NOMO-1 treated with DMSO at 0.1 percent for 48 hours (cell line): ENCODE measurements around the gene ERICH6.
A peak's percentile ranks its signal among the peaks of the same experiment; 100 is the strongest.

Source experiments
- DNase-seq: peaks from one replicate; lab custom pipeline; 2025; ENCODE audit not compliant: unreplicated experiment; lab: John Stamatoyannopoulos, UW

The ERICH6 gene

DNA sequence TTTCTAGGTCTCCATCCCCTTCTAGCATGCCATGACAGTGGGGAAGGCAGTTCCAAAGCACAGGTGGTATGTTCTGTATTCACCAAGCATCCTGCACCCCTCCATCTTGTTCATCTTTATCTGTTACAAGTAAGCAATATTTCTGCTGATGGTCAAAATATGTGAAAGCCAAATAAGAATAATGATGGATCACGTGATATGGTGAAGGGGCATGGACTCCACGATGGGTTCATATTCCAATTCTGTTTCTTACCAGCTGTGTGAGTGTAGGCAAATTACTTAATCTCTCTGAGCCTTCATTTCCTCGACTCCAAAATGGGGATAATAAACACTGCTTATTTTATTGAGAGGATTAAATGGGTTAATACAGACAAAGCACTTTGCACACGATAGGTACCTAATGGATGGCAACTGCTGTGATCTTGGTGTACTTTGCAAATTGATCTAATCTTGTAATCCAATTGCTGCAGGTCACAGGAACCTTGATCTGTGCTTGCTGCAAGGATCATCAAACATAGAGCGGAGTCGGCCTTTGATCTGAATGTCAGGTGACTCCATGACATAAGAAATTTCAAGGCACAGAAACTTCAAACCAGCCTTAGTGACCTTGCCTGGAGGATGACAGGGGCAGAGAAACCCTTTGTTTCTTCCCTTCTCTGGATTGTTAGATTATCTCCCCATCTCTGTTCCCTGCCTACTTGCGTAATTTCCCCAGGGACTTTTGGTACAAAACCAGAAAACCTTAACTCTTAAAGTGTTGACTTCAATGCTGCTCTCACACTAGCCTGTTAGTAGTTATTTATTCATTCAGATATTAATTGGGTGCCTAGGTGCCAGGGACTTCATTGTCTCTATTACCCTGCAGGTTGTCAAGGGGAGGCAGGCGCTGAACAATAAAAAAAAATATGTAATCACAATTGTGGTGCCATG lies 33.4 kb upstream of the ERICH6 start:
- DNase-seq, result no peak

DNA sequence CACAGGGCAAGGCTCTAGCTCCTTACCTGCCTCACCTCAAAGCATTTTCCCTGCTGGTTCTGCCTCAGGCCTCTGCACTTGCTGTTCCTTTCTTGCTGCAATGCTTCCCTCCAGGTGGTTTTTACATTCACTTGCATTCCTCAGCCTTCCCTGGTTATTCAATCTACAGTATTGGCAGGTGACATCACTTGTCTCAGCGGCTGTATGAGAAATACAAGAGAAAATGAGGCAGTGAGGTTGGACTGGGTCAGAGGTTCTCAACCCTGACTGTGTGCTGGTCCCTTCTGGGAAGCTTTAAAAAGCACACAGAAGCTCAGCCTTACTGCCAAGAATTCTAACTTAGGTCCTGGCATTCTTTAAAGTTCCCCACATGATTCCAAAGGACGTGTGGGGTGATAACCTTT lies 32.6 kb upstream of the ERICH6 start:
- no peak for DNase-seq

DNA sequence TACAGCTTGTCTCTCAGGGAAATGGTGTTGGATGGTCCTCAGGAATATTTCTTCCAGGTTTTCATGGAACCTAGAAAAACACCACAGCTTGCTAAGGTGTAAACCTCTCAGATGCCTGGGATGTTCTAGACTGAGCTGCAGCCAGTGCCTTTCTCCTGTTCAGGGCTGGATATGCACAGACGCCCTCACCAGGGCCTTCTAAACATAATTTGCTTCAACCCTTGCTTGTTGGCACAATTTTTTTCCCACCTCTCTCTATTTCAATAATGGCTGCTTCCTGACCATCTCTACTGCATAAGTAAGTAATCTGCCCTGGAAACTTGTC lies 31.0 kb upstream of the ERICH6 start:
- no peak for DNase-seq

DNA sequence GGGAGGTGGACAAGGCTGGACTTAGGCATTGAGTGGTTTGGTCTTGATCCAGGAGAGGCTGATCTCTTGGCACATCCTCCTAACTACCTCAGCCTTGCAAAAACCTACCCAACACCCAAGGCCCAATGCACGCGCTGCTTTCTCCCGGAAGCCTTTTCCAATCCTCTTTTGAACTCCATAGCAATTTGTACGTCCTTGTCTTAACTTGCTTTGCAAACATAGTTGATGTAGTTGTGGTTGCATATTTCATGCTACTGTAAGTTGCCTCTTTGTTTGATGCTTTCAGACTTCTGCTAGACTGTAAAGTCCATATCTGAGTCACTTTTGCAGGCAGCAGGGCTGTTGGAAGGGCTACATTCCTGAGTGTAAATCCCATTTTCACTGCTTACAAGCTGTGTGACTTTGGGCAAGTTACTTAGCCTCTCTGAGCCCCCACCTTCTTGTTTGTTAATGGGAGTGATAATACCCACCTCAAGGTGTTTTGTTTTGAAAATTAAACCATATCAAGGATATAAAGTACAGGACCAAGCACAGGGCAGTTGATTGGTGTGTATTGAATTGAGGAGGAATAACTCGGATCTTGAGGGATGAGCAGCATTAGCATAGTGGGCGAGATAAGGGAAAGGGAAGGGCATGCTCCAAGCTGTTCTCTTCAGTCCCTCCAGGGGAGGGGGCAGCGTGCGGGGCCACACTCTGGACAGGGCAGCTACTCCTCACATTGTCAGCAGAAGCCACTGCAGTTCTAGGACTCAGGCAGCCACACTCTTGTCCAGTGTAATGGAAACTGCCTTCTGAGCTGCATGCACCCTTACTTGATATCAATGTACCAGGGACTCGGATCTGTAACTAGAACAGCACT lies 30.4 kb upstream of the ERICH6 start:
- DNase-seq, result no peak

DNA sequence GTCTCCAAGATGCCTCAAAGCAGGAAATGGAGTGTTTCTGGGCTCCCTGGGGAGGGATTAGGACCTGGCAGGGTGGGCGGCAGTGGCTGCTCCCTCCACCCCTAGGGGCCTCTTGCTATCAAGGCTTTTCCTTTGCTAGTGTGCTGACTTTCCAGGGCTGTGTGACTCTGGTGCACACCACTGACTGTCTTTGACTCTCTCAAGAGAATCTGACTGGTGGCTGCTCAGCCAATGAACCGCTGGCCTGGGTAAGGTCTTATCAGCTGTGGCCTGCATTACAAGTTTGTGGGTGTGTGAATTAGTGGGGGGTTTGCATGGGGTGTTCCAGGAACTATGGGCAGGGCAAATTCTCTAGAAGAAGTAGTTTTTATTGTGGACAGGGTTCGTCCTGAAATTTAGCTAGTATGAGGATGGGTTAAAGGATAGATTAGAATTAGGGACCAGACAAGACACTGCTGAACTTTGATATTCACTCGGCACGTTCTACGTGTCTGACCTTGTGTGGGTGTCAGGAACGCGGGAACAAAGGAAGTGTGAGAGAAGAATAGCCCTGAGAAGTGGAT lies 29.7 kb upstream of the ERICH6 start:
- DNase-seq, result no peak

DNA sequence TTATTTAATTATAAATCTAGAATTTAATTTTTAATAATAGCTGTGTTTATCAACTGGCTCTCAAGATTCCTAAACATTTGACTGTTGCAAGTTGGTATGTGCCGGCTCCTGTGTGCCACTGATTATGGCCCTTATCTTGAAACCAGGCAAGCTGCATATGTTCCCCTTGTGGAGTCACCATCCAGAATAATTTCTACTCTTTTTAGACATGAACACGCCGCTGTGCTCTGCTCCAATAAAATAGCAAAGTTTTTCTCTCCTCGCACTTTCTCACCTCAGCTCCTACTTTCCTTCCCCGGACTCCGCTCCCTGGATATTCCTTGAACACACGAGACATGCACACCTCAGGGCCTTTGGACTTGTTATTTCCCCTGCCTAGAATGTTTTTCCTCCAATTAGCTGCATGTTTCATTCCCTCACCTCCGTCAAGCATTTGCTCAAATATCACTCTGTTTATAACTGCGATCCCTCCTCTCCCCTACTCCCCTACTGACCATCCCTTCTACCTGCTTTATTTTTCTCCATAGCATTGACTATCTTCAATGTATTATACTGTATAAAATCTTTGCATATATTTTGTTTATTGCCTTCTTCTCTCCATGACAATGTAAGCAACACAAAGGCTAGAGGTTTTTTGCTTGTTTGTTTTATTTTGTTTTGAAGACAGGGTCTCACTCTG lies 26.1 kb upstream of the ERICH6 start:
- DNase-seq, result no peak

DNA sequence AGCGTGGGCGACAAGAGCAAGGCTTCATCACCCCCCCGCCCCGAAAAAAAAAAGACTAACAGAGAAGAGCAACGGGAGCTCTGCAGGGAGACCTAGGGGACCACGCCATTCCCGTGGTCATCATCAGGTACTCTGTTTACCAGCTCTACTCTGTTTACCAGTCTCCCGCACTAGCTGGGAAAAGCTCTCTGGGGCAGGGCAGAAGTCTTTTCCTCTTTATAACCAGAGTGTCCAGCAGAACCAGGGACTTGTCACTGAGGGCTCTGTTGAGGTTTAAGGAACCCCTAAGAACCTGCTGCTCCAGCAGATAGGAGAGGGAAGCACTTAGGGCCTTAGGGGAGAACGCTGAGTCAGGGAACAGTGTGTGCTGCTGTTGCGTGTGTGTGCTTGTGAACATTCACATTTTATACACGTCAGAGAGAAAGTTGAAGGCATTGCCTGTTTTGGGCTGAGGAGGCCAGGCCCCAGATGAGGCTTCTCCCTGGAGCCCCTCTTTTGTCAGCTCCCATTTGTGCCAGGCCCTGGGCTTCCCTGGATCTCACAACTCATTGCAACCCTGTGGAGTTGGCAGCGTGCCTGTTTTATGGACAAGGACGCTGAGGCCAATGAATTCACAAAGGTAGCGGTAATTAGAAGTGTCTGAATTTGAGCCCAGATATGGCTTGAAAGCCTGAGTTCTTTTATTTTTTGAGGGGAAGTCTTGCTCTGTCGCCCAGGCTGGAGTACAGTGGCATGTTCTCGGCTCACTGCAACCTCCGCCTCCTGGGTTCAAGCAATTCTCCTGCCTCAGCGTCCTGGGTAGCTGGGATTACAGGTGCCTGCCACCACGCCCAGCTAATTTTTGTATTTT lies 24.2 kb upstream of the ERICH6 start:
- no peak for DNase-seq

DNA sequence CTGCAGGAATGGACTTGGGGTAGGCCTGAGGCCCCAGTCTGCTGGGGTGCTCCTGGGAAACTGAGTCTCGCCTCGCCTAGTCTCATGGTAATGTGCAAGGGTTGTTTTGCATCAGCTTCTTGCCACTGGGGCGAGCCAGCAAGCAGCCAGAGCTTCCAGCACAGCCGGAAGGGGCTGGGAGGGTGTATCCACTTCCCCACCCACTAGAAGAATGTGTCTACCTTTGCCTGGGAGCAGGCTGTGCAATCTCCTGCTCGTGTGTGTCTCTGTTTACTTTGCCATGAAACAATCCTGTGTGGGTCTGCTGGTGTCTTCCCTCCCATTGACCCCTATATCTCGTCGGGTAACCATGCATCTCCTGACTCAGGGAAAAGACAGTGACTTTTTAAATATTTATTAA lies 21.8 kb upstream of the ERICH6 start:
- DNase-seq, result no peak

DNA sequence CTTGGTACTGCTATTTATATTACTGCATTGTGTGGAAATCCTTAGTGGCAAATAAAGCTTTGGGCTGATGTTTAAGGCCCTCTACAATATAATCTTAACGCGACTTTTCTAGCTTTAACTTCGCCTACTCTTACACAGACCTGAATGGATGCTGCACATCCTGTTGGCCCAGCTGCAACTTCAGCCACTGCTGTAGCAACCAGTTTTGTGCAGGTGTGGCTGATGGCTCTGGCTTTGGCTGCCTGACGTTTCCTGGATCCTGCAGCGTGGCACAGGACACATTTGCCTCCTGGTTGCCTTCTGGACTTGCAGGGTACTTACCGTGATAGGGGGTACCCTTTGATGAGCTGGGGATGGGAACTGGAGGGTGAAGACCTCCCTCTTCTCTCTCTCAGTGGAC lies 20.2 kb upstream of the ERICH6 start:
- DNase-seq, result no peak

DNA sequence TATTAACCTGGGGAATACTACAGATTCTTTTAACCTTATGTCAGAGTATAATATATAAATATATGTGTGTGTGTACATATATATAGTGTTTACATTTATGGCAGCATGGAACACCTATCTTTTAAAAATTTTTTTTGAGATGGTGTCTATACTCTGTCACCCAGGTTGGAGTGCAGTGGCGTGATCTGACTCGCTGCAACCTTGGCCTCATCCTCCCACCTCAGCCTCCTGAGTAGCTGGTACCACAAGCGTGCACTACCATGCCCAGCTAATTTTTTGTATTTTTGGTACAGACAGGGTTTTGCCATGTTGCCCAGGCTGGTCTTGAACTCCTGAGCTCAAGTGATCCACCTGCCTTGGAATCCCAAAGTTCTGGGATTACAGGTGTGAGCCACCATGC lies 18.5 kb upstream of the ERICH6 start:
- no peak for DNase-seq

DNA sequence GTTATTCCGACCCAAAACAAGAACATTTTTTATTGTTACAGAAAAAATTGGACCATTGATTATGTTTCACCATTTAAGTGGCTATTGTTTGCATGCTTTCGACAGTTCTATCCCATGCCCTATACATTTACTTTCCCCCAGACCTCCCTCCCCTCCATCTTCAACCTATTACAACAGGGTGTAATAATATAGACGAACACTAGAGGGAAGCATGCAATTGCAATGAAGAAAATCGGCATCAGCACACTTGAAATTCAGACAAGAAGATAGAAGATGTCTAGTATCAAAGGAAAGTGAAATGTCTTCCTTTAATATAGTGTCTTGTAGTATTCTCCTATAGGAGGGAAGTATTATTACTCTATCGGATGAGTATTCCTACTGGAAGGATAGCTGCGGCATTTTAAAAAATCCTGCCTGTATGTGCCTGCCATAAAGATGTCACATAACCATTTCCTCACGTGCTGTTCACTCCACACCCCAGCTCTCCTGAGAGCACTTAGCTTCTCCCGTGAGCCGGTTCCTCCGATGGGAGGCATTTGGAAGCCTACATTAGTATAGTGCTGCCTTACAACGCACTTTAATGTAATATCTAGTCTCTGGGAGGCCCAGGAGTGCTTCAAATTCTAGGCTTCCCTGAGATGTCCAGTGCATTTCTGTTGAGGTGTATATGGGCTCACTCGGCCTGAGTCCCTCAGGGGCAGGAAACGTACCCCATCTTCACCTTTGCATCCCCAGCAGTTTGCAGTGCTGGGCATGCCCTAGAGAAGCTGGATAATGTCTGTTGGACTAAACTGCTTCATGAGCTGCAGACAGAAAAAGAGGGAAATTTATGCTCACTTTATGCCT lies 17.8 kb upstream of the ERICH6 start:
- DNase-seq, result peak; percentile 69

DNA sequence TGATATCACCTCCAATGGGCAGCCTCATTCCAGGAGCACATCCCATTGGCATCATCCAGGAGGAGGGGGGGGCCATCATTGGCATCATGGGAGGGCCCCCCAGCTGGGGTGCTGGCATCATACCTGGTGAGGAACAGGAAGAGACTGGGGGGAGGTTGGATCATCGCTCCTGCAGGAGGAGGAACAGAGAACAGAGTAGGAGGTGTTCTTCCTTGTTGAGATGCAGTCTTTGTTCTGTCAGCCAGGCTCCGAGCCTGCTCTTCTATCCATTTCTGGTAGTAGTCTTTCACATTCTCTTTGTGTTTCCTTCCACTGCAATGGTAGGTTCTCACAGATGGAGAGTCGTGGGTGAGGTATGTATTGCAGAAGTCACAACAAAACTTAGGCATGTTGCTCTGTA lies 16.7 kb upstream of the ERICH6 start:
- DNase-seq, result no peak

DNA sequence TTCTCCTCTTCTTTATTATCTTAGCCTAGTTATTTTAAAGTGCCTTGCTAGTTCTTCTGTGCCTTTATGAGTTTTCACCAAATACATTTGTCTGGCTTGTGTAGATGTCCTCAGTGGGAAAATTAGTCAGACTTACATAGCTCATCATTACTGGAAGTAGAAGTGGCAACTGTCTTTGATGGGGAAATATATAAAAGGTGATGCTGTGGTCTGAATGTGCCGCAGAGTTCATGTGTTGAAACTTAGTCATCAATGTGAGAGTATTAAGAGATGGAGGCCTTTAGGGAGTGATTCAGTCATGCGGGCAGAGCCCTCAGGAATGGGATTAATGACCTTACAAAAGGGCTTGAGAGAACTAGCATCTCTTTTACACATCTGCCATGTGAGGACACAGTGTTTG lies 6.4 kb upstream of the ERICH6 start:
- no peak for DNase-seq

DNA sequence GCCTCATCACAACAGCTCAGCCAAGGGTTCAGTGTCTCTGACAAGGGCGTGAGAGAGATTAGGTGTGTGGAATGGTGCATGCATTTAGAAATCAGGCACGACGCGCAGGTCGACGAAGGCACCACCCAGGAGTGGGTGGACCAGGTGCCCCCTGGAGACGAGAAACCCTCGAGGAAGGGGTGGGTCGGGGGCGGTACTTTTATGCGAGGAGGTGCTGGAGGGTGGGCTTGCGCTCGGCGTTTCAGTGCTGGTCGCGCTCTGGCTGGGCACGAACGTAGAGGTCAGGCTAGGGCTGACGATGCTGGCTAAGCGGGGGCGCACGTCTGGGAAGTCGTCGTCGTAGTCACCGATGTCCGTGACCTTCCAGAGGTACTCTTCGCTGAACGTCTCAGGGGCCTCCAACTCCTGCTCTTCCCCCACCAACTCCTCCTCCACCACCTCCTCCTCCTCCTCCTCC lies 393 bp downstream of the ERICH6 start:
- no peak for DNase-seq

DNA sequence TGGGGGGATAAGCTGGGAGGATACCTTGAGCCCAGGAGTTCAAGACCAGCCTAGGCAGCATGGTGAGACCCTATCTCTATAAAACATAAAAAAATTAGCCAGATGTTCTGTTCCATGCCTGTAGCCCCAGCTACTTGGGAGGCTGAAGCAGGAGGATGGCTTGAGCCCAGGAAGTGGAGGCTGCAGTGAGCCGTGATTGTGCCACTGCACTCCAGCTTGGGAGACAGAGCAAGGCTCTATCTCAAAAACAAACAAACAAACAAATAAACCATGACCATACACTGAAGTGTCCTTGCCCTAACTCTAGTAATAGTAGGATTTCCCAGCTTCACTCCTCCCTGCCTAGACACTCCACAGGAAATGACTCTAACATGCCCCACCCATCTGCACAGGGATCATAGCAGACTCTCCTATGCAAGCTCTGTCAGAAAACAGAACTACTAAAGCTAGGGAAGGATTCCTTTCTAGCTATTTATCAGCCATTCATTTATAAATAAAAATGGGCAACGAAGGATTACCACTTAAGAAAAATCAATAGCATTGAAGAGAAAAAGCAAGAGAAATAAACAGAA lies 4.6 kb downstream of the ERICH6 start:
- no peak for DNase-seq

DNA sequence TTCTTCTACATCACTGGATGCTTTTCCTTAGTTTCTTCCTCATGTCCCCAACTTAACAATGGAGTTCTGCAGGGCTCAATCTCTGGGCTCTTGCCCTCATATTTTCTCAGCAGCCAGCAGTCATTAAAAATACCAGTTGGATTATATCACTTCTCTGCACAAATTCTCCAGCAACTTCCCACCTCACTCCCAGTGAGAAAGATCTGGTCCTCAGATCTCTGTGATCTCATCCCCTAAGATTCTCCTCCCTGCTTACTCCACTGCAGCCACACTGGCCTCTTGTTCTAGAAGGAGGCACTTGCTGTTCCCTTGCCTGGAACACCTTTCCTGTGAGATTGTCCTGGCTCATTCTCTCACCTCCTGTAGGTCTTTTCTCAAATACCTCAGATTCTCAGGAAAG lies 6.1 kb downstream of the ERICH6 start:
- no peak for DNase-seq

DNA sequence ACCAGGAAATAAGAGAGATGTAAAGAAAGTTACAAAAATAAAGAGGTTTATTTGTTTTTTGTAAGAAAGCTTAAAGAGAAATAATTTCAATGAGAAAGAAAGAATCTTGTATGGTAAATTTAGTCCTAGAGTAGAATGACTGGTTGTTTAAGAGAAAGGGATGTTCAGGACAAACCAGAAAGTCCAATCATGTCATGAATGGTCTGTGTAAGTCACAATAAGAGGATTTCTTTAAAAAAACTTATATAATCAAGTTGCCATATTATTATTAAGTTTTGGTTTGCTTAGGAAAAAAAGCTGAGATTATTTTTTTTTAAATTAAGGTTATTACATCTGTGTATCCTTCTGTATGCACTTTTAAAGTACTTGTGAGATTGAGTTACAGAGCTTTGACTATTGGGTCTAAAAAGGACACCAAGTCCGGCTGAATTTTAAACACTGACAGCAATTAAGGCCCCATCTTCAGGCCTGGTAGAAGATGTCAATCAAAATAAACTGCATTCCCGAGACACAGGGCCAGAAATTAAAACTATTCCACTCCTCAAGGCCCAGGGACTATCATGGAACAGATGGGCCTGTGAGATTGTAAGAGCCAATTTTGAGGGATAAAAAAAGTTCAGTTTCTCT lies 12.2 kb downstream of the ERICH6 start:
- DNase-seq, result no peak

DNA sequence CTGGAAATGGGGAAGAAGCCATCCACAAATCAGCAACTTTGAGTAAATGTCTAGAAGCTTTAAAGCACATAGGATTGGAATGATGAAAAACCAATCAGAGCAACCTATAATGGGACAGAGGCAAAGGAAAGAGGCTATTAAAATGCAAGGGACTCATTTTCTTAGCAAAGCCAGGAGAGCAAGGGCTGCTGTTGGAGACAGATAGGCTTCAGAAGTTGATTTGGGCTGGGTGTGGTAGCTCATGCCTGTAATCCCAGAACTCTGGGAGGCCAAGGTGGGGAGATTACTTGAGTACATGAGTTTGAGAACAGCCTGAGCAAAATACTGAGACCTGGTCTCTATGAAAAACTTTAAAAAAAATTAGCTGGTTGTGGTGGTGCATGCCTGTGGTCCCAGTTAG lies 16.1 kb downstream of the ERICH6 start:
- DNase-seq, result no peak

DNA sequence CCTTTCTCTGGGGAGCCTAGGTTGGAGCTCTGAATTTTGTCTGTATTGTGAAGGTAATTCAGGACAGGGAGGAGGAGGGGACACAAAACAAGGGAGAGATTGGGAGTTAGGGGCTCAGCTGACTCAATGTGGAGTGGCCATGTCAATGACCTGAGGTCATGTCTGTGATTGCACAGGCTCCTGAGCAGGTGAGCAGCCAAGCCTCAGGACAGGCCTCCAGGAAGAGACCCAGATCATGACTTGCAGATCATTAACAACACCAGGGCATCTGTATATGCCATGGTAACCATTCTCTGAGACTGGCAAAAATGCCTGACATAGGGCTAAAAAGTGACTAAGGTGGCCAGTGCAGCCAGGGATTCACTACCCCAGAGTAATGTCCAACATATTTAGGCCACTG lies 20.9 kb downstream of the ERICH6 start:
- no peak for DNase-seq
